HepG2 (cell line): ENCODE results near the gene PRR30. TPM values are rescaled to one million over a fixed set of nuclear protein-coding genes. Genes with fewer than 3 reads are reported as not detected.
A peak's percentile ranks its signal among the peaks of the same experiment; 100 is the strongest.

Experiments
- ATAC-seq: fragments of 200-7000 bp; cut with Tn5 transposase; 3 replicates; pipeline ENCODE4 v1.9.1; 2020; ENCODE audit warnings: mild to moderate bottlenecking, moderate library complexity
- BruUV-seq: library from RNA; stranded (reverse); fragments of 400-500 nt; replicated peaks from 2 replicates; lab custom pipeline; 2021; lab: Mats Ljungman, UMichigan
- CTCF ChIA-PET: fragments of 300-600 bp; formaldehyde crosslinking; extraction: SDS; loops from one replicate; lab custom pipeline; 2021; ENCODE audit warnings: low total read pairs, inconsistent platforms, low intra/inter-chr PET ratio; lab: Yijun Ruan, JAX
- POLR2A ChIA-PET: fragments of 350-600 bp; sonication (Branson Sonifier 250); formaldehyde crosslinking; loops from one replicate; lab custom pipeline; 2020; ENCODE audit warnings: antibody characterized with exemption, inconsistent platforms; lab: Yijun Ruan, JAX
- DNase-seq: peaks from one replicate; pipeline ENCODE4 v3.0.0-alpha.2; 2015; ENCODE audit warnings: low spot score
- FAIRE-seq: peaks from 3 replicates; lab custom pipeline; 2011; peaks lifted over from hg19 to GRCh38; lab: Jason Lieb, UNC
- H2AFZ ChIP-seq: one replicate; pipeline ENCODE4 v1.6.1; 2011; ENCODE audit warnings: low read length, inconsistent platforms
- H3K27ac ChIP-seq: fragments of 300-600 bp; 3 replicates; pipeline ENCODE4 v1.8.0; 2011; ENCODE audit warnings: mixed run types, mild to moderate bottlenecking, mixed read lengths, low read length, inconsistent platforms; ENCODE audit not compliant: insufficient read depth; ENCODE audit errors: extremely low read length
- H3K27me3 ChIP-seq, 2 experiments: fragments of 200-600 bp in 1 of 2; 2 replicates in 1 of 2; 3 replicates in 1 of 2; pipeline versions ENCODE4 v1.6.0 to v1.8.0; 2011; ENCODE audit warnings: low read length in 2 of 2, mild to moderate bottlenecking in 2 of 2, moderate library complexity in 2 of 2, inconsistent platforms in 1 of 2; ENCODE audit not compliant: insufficient read depth in 2 of 2, control insufficient read depth in 1 of 2
- H3K36me3 ChIP-seq, 2 experiments: fragments of 200-600 bp in 1 of 2; replicated peaks in 1 of 2; 2 replicates in 1 of 2; 3 replicates in 1 of 2; pipeline versions ENCODE4 v1.5.1 to v1.8.0; 2011; ENCODE audit warnings: low read length in 2 of 2, inconsistent platforms in 1 of 2; ENCODE audit not compliant: insufficient read depth in 2 of 2, control insufficient read depth in 1 of 2
- H3K4me1 ChIP-seq: 2 replicates; pipeline ENCODE4 v1.5.1; 2012; ENCODE audit warnings: low read length, inconsistent platforms; ENCODE audit not compliant: insufficient read depth
- H3K4me2 ChIP-seq: 2 replicates; pipeline ENCODE4 v1.6.0; 2011; ENCODE audit warnings: low read depth, low read length, inconsistent platforms
- H3K4me3 ChIP-seq, 3 experiments: fragments of 200-600 bp in 1 of 3; sonication (generic), shearing (Covaris generic) in 1 of 3; replicated peaks in 1 of 3; 2 replicates each; pipeline ENCODE4 v1.5.1; 2011 to 2016; ENCODE audit warnings: low read length in 3 of 3, inconsistent platforms in 2 of 3, low read depth in 2 of 3, mild to moderate bottlenecking in 2 of 3, control low read depth in 1 of 3, mixed read lengths in 1 of 3; ENCODE audit not compliant: insufficient read depth in 1 of 3
- H3K79me2 ChIP-seq: one replicate; pipeline ENCODE4 v1.6.1; 2011; ENCODE audit warnings: low read length, inconsistent platforms; ENCODE audit not compliant: insufficient read depth
- H3K9ac ChIP-seq: 2 replicates; pipeline ENCODE4 v1.6.0; 2011; ENCODE audit warnings: mild to moderate bottlenecking, low read depth, low read length, inconsistent platforms; ENCODE audit not compliant: insufficient read depth
- H3K9me3 ChIP-seq: 2 replicates; pipeline ENCODE4 v1.5.1; 2012; ENCODE audit warnings: mild to moderate bottlenecking, low read length
- H4K20me1 ChIP-seq: 2 replicates; pipeline ENCODE4 v1.6.0; 2011; ENCODE audit warnings: inconsistent platforms, mild to moderate bottlenecking, low read length, moderate library complexity; ENCODE audit not compliant: insufficient read depth
- HCFC1 ChIP-seq: fragments of 150-350 bp; IDR thresholded peaks from 2 replicates; pipeline ENCODE4 v1.6.1; 2014; ENCODE audit warnings: low read depth, low read length
- SIN3B ChIP-seq: fragments of 150-350 bp; IDR thresholded peaks from 2 replicates; pipeline ENCODE4 v1.6.1; 2014; ENCODE audit warnings: low read length
- ZFX ChIP-seq: sonication (generic); formaldehyde crosslinking; IDR thresholded peaks from 2 replicates; pipeline ENCODE4 v1.4.0; 2020; ENCODE audit warnings: mild to moderate bottlenecking, low read depth, missing genetic modification reagents, moderate library complexity
- ZNF17 ChIP-seq: sonication (generic); formaldehyde crosslinking; IDR thresholded peaks from 2 replicates; pipeline ENCODE4 v1.5.0; 2020; ENCODE audit warnings: mild to moderate bottlenecking, missing genetic modification reagents
- ZNF567 ChIP-seq: sonication (generic); formaldehyde crosslinking; IDR thresholded peaks from 2 replicates; pipeline ENCODE4 v1.8.1; 2023; ENCODE audit warnings: mild to moderate bottlenecking, missing genetic modification reagents, borderline replicate concordance
- ZNF605 ChIP-seq: sonication (generic); formaldehyde crosslinking; IDR thresholded peaks from 2 replicates; pipeline ENCODE4 v1.8.0; 2022; ENCODE audit warnings: mild to moderate bottlenecking, missing genetic modification reagents
- ZNF687 ChIP-seq: sonication (generic); formaldehyde crosslinking; IDR thresholded peaks from 2 replicates; pipeline ENCODE4 v1.5.1; 2020; ENCODE audit warnings: mild to moderate bottlenecking, missing genetic modification reagents, moderate library complexity
- ZNF83 ChIP-seq: sonication (generic); formaldehyde crosslinking; IDR thresholded peaks from 2 replicates; pipeline ENCODE4 v1.4.0; 2020; ENCODE audit warnings: missing genetic modification reagents, mild to moderate bottlenecking, borderline replicate concordance
- WGBS: methylation state at CpG from one replicate; pipeline ENCODE4 v1.1.6; 2017; ENCODE audit warnings: low lambda C conversion rate; 5-methylcytosine and 5-hydroxymethylcytosine counted together
- in situ Hi-C: cut with HindIII; loops from 2 replicates; pipeline ENCODE4 v1.10.0; 2017; ENCODE audit warnings: low pct_unique_long_range_greater_than_20kb; ENCODE audit not compliant: extremely low pct_ligation_motif_present
- intact Hi-C: fragments of 100-400 bp; cut with micrococcal nuclease; formaldehyde crosslinking; loops from one replicate; pipeline ENCODE4 v1.10.0; 2022; ENCODE audit not compliant: unreplicated experiment
- polyA plus RNA-seq, 8 experiments: library from polyadenylated mRNA; depleted of rRNA in 3 of 8; stranded (reverse) in 7 of 8; unstranded in 1 of 8; fragments of >200 nt; fragmentation: Illumina TruSeq in 4 of 8; extraction: Trizol in 4 of 8; gene quantifications; 2 replicates each; pipeline versions ENCODE4 v1.2.1 to v1.2.3, GENCODE V29; 2011 to 2016; ENCODE audit warnings: low read depth in 4 of 8, missing spikeins in 1 of 8, mixed read lengths in 1 of 8; ENCODE audit not compliant: insufficient read depth in 1 of 8
- total RNA-seq, 5 experiments: library from RNA; depleted of rRNA; stranded (reverse); fragments of >200 nt; fragmentation: Illumina TruSeq; extraction: Trizol; gene quantifications; 2 replicates each; pipeline ENCODE4 v1.2.3, GENCODE V29; 2016; ENCODE audit warnings: low read depth in 1 of 5

PRR30 gene
- total and polyA plus RNA-seq, 2 of the 13 experiments (the other 11 are each of a cell fraction or from before 2014, with no cell fraction given): not detected

DNA sequence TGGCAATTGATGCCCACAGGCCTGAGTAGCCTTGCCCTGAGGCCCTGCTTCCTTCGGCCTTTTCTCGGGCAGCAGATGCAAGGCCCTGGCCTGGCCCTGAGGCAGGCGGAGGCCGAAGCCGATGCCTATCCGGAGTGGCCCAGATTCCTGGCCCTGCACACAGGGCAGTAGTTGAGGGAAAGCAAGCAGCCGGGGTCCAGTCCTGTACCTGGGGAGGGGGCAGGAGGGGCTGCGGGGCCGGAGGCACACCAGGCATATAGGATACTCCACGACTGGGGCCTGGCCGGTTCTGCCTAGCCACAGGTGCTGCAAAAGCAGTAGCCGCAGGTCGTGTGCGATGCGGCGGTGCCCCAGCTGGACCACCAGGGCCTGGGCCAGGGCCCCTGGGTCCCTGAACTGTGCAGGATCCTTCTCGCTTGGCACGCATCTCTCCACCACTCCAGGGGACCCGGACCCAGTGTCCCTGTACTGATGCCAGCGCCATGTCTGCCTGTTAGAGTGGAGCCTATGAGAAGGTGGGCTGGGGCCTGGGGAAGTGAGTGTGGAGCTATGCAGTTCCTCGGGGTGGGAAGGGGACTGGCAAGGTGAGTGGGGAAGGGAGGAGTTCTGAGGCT, 1.8 kb downstream of the PRR30 start:
- H3K27ac ChIP-seq: no peak overlapping the region
- POLR2A ChIA-PET: interaction anchor here (0.6 to 2.2 kb wide), 2 partner anchors 14 to 39 kb away, joined by 4 to 7 read pairs; partner anchors contain the start of gene ABHD1
- H3K79me2 ChIP-seq: peaks cover 20% of the 10 kb centered on the region
- 80% methylated on average over 16 of the region's 21 CpGs for WGBS
- no peak; the same call in 2 of the 3 replicates for ATAC-seq
- H3K9ac ChIP-seq: no peak overlapping the region
- no peaks in the 10 kb centered on the region for H3K9me3 ChIP-seq
- no peak for FAIRE-seq
- TF ChIP-seq ZNF605 (CRISPR knock-in tag): no peak
- TF ChIP-seq HCFC1: no peak
- TF ChIP-seq SIN3B: no peak
- TF ChIP-seq ZNF687 (CRISPR knock-in tag): peak; percentile 45; the same call in 1 of the 2 replicates
- TF ChIP-seq ZNF83 (CRISPR knock-in tag): no peak
- no peak for TF ChIP-seq ZNF17 (CRISPR knock-in tag)
- 0 out of 2 replicates have a peak, but pooled peaks have one; percentile 31 for TF ChIP-seq ZFX
- TF ChIP-seq ZNF567: no peak
- no peak overlapping the region for H3K4me3 ChIP-seq
- intact Hi-C loops: no loop called here
- DNase-seq: no peak
- H3K4me2 ChIP-seq: no peak overlapping the region
- H3K4me1 ChIP-seq: peaks cover 40% of the 10 kb centered on the region
- CTCF ChIA-PET: no interaction called here
- BruUV-seq: no TSS peak
- H2AFZ ChIP-seq: peak overlapping the region; percentile 33
- H4K20me1 ChIP-seq: no peaks in the 10 kb centered on the region; the same call in 1 of the 2 replicates
- peaks cover 6 to 21% of the 10 kb centered on the region in 2 experiments; a peak in 3 of 5 replicates for H3K27me3 ChIP-seq
- in situ Hi-C loops: no loop called here
- peaks cover 3 to 10% of the 10 kb centered on the region in 2 experiments for H3K36me3 ChIP-seq
